ENCODE measurements around the gene GJD2. TPM values are rescaled to one million over a fixed set of nuclear protein-coding genes. Genes with fewer than 3 reads are reported as not detected.

The GJD2 gene
- total and polyA plus RNA-seq, 11 donors, result 0.04 to 0.31 (median 0.25) TPM; not detected in 6

- no peak for ATAC-seq
- 55 to 70% (median 58%) methylated on average over 9 of the region's 9 CpGs for WGBS, 4 donors
- peak in 1 of 2 donors; percentile 32 for TF ChIP-seq POLR2A (IDR thresholded peaks at IDR 0.05)
- no peak for TF ChIP-seq CTCF (IDR thresholded peaks at IDR 0.05)
- Histone ChIP-seq H3K4me3 (peak overlapping the region; percentile 27 to 84 (median 61)), H3K9me3 (no peaks in the 10 kb centered on the region), H3K27ac (peak overlapping the region; percentile 69 to 96 (median 93)), H3K27me3 (peaks cover 0 to 39% (median 3%) of the 10 kb centered on the region in 9 donors), H3K4me1 (peaks cover 0 to 22% (median 6%) of the 10 kb centered on the region in 12 donors), H3K36me3 (peaks cover 0 to 42% (median 27%) of the 10 kb centered on the region in 9 donors)
- intact Hi-C loops (cut with DNase I), result loop anchor here in 4 of 10 donors (5.0 to 10.0 kb wide), 4 partner anchors 62 to 78 kb away; no protein-coding TSS in a partner anchor
- DNase-seq, result no peak
Measured at GRCh38 chr15:34793071-34793470, 38.3 kb upstream of the GJD2 start.

GRCh38 chr15:34791701-34792100, 36.9 kb upstream of the GJD2 start:
- ATAC-seq, result no peak
- TF ChIP-seq CTCF (IDR thresholded peaks at IDR 0.05) (no peak), POLR2A (IDR thresholded peaks at IDR 0.05) (no peak)
- H3K9me3 ChIP-seq, result no peaks in the 10 kb centered on the region
- intact Hi-C loops (cut with DNase I), result loop anchor here in 4 of 10 donors (5.0 to 10.0 kb wide), 4 partner anchors 63 to 77 kb away; no protein-coding TSS in a partner anchor
- peaks cover 0 to 42% (median 27%) of the 10 kb centered on the region in 9 donors for H3K36me3 ChIP-seq
- peak overlapping the region in 11 of 12 donors; percentile 15 to 96 (median 92) for H3K27ac ChIP-seq
- peaks cover 0 to 13% (median 0%) of the 10 kb centered on the region in 12 donors for H3K4me1 ChIP-seq
- peaks cover 0 to 37% (median 3%) of the 10 kb centered on the region in 9 donors for H3K27me3 ChIP-seq
- H3K4me3 ChIP-seq, result peak overlapping the region in 11 of 12 donors; percentile 43 to 84 (median 61)
- DNase-seq, result no peak
- 35 to 45% (median 43%) methylated on average over 3 of the region's 3 CpGs for WGBS, 4 donors

GRCh38 chr15:34790121-34790520, 35.3 kb upstream of the GJD2 start:
- no peak for DNase-seq
- intact Hi-C loops (cut with DNase I), result loop anchor here in 4 of 10 donors (5.0 to 10.0 kb wide), 4 partner anchors 65 to 75 kb away; no protein-coding TSS in a partner anchor
- H3K4me1 ChIP-seq, result no peaks in the 10 kb centered on the region
- peak overlapping the region in 5 of 12 donors; percentile 28 to 96 (median 46) for H3K27ac ChIP-seq
- H3K27me3 ChIP-seq, result peaks cover 0 to 24% (median 3%) of the 10 kb centered on the region in 9 donors
- WGBS, 4 donors, result 53 to 63% (median 56%) methylated on average over 6 of the region's 6 CpGs
- ATAC-seq, result no peak
- TF ChIP-seq POLR2A (IDR thresholded peaks at IDR 0.05) (peak in 1 of 2 donors; percentile 32), CTCF (IDR thresholded peaks at IDR 0.05) (no peak)
- peaks cover 0 to 42% (median 27%) of the 10 kb centered on the region in 9 donors for H3K36me3 ChIP-seq
- H3K9me3 ChIP-seq, result no peaks in the 10 kb centered on the region
- H3K4me3 ChIP-seq, result peak overlapping the region in 6 of 12 donors; percentile 12 to 84 (median 68)

- TF ChIP-seq CTCF (IDR thresholded peaks at IDR 0.05) (no peak), POLR2A (IDR thresholded peaks at IDR 0.05) (no peak)
- 37 to 51% (median 49%) methylated on average over 7 of the region's 7 CpGs for whole genome bisulfite sequencing, 4 donors
- Histone ChIP-seq H3K9me3 (no peaks in the 10 kb centered on the region), H3K36me3 (peaks cover 0 to 41% (median 24%) of the 10 kb centered on the region in 9 donors), H3K4me3 (no peak overlapping the region), H3K27ac (peak overlapping the region in 5 of 12 donors; percentile 6 to 90 (median 21)), H3K4me1 (no peaks in the 10 kb centered on the region), H3K27me3 (peaks cover 0 to 16% (median 0%) of the 10 kb centered on the region in 9 donors)
- intact Hi-C loops (cut with DNase I), result loop anchor here in 2 of 10 donors (5.0 to 10.0 kb wide), 2 partner anchors 65 to 67 kb away; no protein-coding TSS in a partner anchor
- ATAC-seq (peak; percentile 9 to 36 (median 33)), DNase-seq (peak in 1 of 5 donors; percentile 45)
Measured at GRCh38 chr15:34789326-34789725, 34.5 kb upstream of the GJD2 start.
